AG09319 (cell line): ENCODE measurements around the gene PYM1.

Source experiments
- DNase-seq: peaks from one replicate; pipeline ENCODE4 v3.0.0-alpha.2; 2010; ENCODE audit warnings: low read depth; ENCODE audit errors: extremely low read depth
- CTCF ChIP-seq: IDR thresholded peaks from 2 replicates; pipeline ENCODE4 v1.5.1; 2011; ENCODE audit warnings: low read depth, mild to moderate bottlenecking, inconsistent platforms, low read length, moderate library complexity

The PYM1 gene

GRCh38 chr12:55909513-55909884 is 18.2 kb downstream of the PYM1 start:
- TF ChIP-seq CTCF = no peak
- DNase-seq = no peak

GRCh38 chr12:55908726-55909512 is 18.8 kb downstream of the PYM1 start:
- no peak for DNase-seq
- no peak for TF ChIP-seq CTCF

GRCh38 chr12:55906056-55906455 is 21.6 kb downstream of the PYM1 start:
- no peak for TF ChIP-seq CTCF
- DNase-seq = no peak

- no peak for DNase-seq
- TF ChIP-seq CTCF = no peak
Observed at GRCh38 chr12:55901881-55902490, 25.7 kb downstream of the PYM1 start.

- TF ChIP-seq CTCF = no peak
- no peak for DNase-seq
Observed at GRCh38 chr12:55899082-55899481, 28.6 kb downstream of the PYM1 start.

GRCh38 chr12:55893723-55894122 is 34.0 kb downstream of the PYM1 start:
- no peak for TF ChIP-seq CTCF

GRCh38 chr12:55891310-55891709 is 36.4 kb downstream of the PYM1 start:
- DNase-seq = no peak
- TF ChIP-seq CTCF = no peak

More at GRCh38 chr12:55893723-55894122, 34.0 kb downstream of the PYM1 start:
- DNase-seq = no peak
